Stimulated activated CD4-positive, alpha-beta T cell treated with anti-CD3 and anti-CD28 coated beads, TNF-alpha, amount 100 ng/mL, for 24 hours (primary cell): ENCODE measurements around the gene TBX4.
"Not testable (repeated sequence)": the region's sequence is repeated elsewhere in the genome, so short reads cannot be mapped to it uniquely, and the experiment has no call there.

ENCODE experiments used
- DNase-seq, 3 experiments: peaks; one replicate each; pipeline ENCODE4 v3.0.0-alpha.2; 2020; ENCODE audit warnings: low read depth in 3 of 3

Gene TBX4

GRCh38 chr17:61429274-61429673, 22.9 kb upstream of the TBX4 start:
- no peak for DNase-seq

DNA sequence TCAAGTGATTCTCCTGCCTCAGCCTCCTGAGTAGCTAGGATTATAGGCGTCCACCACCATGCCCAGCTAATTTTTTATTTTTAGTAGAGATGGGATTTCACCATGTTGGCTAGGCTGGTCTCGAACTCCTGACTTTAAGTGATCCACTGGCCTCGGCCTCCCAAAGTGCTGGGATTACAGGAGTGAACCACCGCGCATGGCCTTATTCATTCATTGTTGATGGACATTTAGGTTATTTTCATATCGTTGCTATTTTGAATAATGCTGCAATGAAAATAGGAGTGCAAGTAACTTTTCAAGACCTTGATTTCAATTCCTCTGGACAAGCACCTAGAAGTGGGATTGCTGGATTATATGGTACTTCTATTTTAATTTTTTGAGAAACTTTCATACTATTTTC, 22.4 kb upstream of the TBX4 start:
- DNase-seq = not testable (repeated sequence)

- DNase-seq = no peak
Measured at GRCh38 chr17:61431594-61432311, 20.5 kb upstream of the TBX4 start.

DNA sequence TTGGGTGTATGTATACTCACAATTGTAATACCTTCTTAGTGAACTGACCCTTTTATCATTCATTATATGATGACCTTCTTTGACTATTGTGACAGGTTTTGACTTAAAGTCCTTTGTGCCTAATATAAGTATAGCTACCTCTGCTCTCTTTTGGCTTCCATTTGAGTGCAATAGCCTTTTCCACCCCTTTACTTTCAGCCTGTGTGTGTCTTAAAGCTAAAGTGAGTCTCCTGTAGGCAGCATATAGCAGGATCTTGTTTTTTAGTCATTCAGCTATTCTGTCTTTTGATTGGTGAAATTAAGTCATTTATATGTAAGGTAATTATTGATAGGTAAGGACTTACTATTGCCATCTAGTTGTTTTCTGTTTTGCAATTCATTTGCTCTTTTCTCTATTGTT, 15.9 kb upstream of the TBX4 start:
- no peak for DNase-seq

- no peak for DNase-seq
Measured at GRCh38 chr17:61436995-61437704, 15.1 kb upstream of the TBX4 start.

- no peak for DNase-seq
Measured at GRCh38 chr17:61440697-61441096, 11.5 kb upstream of the TBX4 start.

DNA sequence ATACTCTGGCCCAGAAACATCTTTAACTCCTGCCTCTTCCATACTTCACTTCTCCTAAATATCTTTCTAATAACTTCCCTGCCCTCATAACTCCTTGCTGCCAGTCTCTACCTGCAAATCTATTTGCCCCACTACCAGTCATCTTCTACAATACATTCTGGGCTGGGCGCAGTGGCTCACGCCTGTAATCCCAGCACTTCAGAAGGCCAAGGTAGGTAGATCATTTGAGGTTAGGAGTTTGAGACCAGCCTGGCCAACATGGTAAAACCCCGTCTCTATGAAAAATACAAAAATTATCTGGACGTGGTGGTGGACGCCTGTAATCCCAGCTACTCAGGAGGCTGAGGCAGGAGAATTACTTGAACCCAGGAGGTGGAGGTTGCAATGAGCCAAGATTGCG, 10.7 kb upstream of the TBX4 start:
- not testable (repeated sequence) for DNase-seq

DNA sequence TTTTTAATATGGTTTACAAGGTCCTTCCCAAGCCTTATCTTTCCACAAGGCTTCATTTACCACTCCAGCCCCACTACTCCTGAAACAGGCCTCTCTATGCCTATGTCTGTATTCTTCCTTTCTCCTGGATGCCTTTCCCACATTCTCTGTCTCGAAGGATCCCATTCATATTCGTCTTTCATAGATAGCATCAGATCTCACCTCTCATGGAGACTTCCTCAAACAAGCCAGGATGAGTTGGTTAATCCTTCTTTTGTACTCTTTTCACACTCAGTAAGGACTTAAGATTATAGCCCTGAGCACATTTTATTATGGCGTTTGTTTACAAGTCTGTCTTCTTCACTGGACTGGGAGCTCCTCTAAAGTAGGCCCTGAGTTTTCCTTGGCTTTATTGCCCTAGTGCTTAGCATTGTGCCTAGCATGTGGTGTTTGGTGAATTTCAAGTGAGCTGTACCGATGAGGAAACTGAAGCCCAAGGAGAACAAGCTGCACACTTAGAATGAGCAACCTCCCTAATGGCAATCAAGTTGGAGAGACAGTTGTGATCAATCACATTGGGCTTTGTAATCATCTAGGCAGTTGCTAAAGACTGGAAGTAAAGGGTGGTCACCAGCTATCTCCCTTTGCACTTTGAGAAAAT, 10.0 kb upstream of the TBX4 start:
- no peak for DNase-seq

DNA sequence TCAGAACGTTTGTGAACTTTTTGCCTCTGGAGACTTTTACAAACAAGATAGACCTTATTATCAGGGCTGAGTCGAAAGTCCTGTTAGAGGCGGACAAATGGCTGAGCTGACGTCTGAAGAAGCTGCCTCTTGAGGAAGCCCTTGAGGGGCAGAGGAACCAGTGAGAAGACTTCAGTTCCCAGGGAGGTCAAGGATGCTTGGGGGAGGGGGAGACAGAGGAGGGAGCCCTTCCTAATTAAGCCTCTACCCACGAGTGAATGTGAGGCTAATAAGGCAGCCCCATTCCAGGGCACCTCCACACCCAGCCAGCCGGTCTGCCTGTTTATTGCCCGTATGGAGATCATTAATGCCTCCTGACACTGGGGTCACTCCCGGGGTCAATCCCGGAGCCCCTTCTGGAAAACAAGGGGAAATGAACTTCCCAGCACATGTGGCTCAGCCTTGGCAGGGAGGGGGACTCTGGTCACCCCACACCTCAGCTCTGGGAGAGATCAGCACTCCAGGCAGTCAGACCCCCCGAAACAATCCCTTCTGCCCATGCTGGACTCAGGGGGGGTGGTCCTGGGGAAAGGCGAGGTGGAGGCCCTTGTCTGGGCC, 9.2 kb upstream of the TBX4 start:
- no peak for DNase-seq

- DNase-seq = no peak
Measured at GRCh38 chr17:61443475-61443882, 8.7 kb upstream of the TBX4 start.

DNA sequence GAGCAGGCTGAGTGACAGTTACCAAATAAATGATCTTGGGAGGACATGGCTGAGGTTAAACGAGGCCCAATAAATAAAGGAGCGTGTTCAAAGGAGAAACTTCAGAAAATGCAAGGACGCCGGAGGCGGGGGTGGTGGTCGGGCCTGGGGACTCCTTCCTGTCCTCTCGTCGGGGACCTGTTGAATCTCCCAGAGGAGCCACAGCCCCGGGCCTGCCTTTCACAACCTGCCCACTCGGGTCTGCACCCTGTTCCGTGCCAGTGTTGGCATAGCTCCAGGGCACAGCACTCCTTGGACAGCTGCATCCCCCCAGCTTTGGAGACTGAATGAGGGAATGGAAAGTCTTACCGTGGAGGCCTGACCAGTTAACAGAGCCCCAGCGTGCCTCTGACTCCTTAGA, 8.1 kb upstream of the TBX4 start:
- DNase-seq = no peak

- DNase-seq = no peak
Measured at GRCh38 chr17:61444831-61445230, 7.4 kb upstream of the TBX4 start.

DNA sequence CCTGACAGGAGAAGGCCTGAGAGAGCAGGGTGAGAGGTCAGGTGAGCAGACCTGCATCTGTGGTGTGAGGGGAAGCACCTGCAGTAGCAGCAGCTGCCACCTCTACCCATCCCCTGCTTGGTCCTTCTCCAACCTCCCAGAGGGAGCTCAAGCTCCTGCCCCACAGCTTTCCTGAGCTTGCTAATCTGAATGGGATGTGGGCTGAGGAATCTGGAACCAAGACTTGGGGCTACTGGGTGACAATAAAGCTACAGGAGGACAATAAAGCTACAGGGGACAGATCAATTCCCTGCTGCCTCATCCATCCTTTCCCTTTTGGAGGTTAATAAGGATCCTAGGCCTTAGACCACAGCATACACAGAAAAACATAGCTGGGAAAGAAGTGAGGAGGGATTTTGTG, 4.9 kb upstream of the TBX4 start:
- DNase-seq = no peak

DNA sequence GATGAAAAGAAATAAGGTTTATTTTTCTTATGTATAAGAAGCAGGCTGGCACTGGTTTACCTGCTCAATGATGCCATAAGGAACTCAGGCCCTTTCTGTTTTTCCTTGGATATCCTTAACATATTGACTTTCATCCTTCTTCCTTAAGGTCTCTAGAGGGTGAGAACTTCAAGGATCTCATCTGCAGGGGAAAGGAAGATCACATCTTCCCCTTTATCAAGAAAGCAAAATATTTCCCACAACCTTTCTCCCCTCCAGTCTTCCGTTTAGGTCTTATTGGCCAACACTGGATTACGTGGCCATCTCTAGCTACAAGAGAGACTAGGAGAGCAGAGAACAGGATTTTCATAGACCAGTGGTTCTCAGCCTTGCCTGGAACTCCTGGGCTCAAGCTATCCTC, 4.2 kb upstream of the TBX4 start:
- DNase-seq = no peak

DNA sequence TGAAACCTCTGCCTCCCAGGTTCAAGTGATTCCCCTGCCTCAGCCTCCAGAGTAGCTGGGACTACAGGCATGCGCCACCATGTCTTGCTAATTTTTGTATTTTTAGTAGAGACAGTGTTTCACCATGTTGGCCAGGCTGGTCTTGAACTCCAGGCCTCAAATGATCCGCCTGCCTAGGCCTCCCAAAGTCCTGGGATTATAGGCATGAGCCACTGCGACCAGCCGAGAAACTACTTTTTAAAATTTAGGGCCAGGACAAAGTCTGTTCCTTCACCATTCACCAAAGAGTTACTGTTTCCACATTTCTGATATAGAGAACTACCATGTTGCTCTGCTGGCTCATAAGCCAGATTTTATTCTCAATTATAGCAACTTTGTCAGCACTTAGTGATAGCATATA, 3.1 kb upstream of the TBX4 start:
- not testable (repeated sequence) for DNase-seq

- no peak for DNase-seq
Measured at GRCh38 chr17:61449707-61450640, 2.2 kb upstream of the TBX4 start.

- no peak for DNase-seq
Measured at GRCh38 chr17:61450641-61451537, 1.3 kb upstream of the TBX4 start.

GRCh38 chr17:61451538-61452300, 503 bp upstream of the TBX4 start:
- DNase-seq = no peak

DNA sequence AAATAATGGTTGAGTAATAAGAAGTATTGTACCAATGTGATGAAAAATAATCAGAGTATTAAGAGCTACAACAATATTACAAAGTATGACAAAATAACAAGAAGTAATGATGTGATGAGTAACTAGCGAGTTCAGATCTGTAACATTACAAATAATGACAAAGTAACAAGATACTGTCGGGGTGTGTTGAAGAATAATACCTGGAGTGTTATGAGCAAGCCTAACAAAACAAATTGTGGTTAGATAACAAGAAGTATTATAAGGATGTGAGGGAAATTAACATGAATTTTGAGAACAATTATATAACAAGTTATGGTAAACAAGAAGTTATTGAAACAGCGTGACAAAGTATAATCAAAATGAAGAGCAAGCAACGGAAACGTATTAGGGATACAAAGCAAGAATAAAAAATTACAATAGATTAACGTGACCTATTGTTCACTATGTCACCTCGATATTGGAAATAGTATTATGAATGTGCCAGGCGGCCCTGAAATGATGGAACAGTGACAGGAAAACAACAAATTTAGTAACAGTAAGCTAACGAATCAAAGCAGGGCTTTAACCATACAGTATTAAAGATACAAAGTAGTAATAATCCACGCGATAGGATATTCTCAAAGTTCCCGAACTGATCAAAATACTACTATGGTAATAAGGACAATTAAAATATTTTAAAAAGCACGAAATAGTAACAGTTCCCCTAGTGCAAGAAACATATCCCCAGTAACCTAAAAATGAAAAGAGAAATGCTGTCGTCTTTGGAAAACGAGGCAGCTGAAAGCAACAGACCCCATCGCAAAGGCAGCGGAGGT, 1.6 kb downstream of the TBX4 start:
- DNase-seq = no peak
